SK-N-SH treated with all-trans-retinoic acid at 6 μM for 48 hours (cell line): ENCODE results near the gene ADGRB3.

ENCODE experiments used
- ARNTL ChIP-seq: fragments of 450-650 bp; formaldehyde crosslinking; IDR thresholded peaks from 2 replicates; pipeline ENCODE4 v1.5.0; 2020; ENCODE audit warnings: low read depth, mild to moderate bottlenecking, moderate library complexity, borderline replicate concordance
- CSRNP3 ChIP-seq: fragments of 250-450 bp; sonication (Bioruptor Pico); IDR thresholded peaks from 2 replicates; pipeline ENCODE4 v1.5.1; 2021; ENCODE audit warnings: mild to moderate bottlenecking, moderate library complexity
- ISL1 ChIP-seq: fragments of 250-450 bp; sonication (Bioruptor Pico); IDR thresholded peaks from 2 replicates; pipeline ENCODE4 v2.1.2; 2022; ENCODE audit warnings: mild to moderate bottlenecking, moderate library complexity
- RARB ChIP-seq: fragments of 250-450 bp; sonication (Bioruptor Pico); IDR thresholded peaks from 2 replicates; pipeline ENCODE4 v1.8.0; 2021; ENCODE audit warnings: mild to moderate bottlenecking, moderate library complexity
- SNAI2 ChIP-seq: fragments of 250-450 bp; sonication (Bioruptor Pico); IDR thresholded peaks from 2 replicates; pipeline ENCODE4 v1.5.0; 2020; ENCODE audit warnings: mild to moderate bottlenecking, moderate library complexity
- ZC3H10 ChIP-seq: fragments of 250-450 bp; sonication (Bioruptor Pico); IDR thresholded peaks from 2 replicates; pipeline ENCODE4 v1.5.1; 2021; ENCODE audit warnings: mild to moderate bottlenecking, moderate library complexity
- ZFP3 ChIP-seq: fragments of 250-450 bp; sonication (Bioruptor Pico); IDR thresholded peaks from 2 replicates; pipeline ENCODE4 v1.5.0; 2020; ENCODE audit warnings: mild to moderate bottlenecking, moderate library complexity
- ZFP30 ChIP-seq: fragments of 450-650 bp; formaldehyde crosslinking; IDR thresholded peaks from 2 replicates; pipeline ENCODE4 v1.5.0; 2022; ENCODE audit warnings: mild to moderate bottlenecking, moderate library complexity
- ZNF565 ChIP-seq: fragments of 450-650 bp; formaldehyde crosslinking; conservative IDR thresholded peaks from 2 replicates; pipeline ENCODE4 v1.5.0; 2020; ENCODE audit warnings: low read depth, mild to moderate bottlenecking, moderate library complexity
- ZNF70 ChIP-seq: fragments of 450-650 bp; formaldehyde crosslinking; IDR thresholded peaks from 2 replicates; pipeline ENCODE4 v1.5.0; 2020; ENCODE audit warnings: mild to moderate bottlenecking, moderate library complexity
- ZNF8 ChIP-seq: fragments of 450-650 bp; formaldehyde crosslinking; IDR thresholded peaks from 2 replicates; pipeline ENCODE4 v1.5.0; 2020; ENCODE audit warnings: mild to moderate bottlenecking, moderate library complexity
- TF ChIP-seq, protein P1 (sequence below): fragments of 250-450 bp; sonication (Bioruptor Pico); IDR thresholded peaks from 2 replicates; pipeline ENCODE4 v1.8.0; 2020; ENCODE audit warnings: mild to moderate bottlenecking, moderate library complexity, borderline replicate concordance

- TF ChIP-seq RARB (CRISPR knock-in tag) (no peak), SNAI2 (CRISPR knock-in tag) (no peak), ZC3H10 (no peak), ZFP30 (CRISPR knock-in tag) (no peak), ZNF565 (CRISPR knock-in tag) (no peak), ZNF8 (CRISPR knock-in tag) (no peak), CSRNP3 (CRISPR knock-in tag) (no peak), ZNF70 (CRISPR knock-in tag) (no peak), ARNTL (no peak), ISL1 (CRISPR knock-in tag) (no peak), ZFP3 (CRISPR knock-in tag) (no peak)
- TF ChIP-seq, protein P1, sequence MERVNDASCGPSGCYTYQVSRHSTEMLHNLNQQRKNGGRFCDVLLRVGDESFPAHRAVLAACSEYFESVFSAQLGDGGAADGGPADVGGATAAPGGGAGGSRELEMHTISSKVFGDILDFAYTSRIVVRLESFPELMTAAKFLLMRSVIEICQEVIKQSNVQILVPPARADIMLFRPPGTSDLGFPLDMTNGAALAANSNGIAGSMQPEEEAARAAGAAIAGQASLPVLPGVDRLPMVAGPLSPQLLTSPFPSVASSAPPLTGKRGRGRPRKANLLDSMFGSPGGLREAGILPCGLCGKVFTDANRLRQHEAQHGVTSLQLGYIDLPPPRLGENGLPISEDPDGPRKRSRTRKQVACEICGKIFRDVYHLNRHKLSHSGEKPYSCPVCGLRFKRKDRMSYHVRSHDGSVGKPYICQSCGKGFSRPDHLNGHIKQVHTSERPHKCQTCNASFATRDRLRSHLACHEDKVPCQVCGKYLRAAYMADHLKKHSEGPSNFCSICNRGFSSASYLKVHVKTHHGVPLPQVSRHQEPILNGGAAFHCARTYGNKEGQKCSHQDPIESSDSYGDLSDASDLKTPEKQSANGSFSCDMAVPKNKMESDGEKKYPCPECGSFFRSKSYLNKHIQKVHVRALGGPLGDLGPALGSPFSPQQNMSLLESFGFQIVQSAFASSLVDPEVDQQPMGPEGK = no peak
Measured at GRCh38 chr6:69265090-69265489, 630.0 kb downstream of the ADGRB3 start.
